Breast epithelium (tissue), 3 donors: ENCODE results near the gene ALK.

Experiments
- POLR2A ChIP-seq: fragments of 450-650 bp; IDR thresholded peaks from one replicate; pipeline ENCODE4 v1.6.1; 2016; ENCODE audit warnings: antibody characterized with exemption, mild to moderate bottlenecking, moderate library complexity
- TF ChIP-seq, protein P1 (sequence below), 3 donors: fragments of 450-650 bp; IDR thresholded peaks; one replicate each; pipeline ENCODE4 v1.5.1; 2016 to 2017; ENCODE audit warnings: antibody characterized with exemption in 3 of 3, mild to moderate bottlenecking in 3 of 3, moderate library complexity in 3 of 3

- no peak for TF ChIP-seq POLR2A
- TF ChIP-seq, protein P1, sequence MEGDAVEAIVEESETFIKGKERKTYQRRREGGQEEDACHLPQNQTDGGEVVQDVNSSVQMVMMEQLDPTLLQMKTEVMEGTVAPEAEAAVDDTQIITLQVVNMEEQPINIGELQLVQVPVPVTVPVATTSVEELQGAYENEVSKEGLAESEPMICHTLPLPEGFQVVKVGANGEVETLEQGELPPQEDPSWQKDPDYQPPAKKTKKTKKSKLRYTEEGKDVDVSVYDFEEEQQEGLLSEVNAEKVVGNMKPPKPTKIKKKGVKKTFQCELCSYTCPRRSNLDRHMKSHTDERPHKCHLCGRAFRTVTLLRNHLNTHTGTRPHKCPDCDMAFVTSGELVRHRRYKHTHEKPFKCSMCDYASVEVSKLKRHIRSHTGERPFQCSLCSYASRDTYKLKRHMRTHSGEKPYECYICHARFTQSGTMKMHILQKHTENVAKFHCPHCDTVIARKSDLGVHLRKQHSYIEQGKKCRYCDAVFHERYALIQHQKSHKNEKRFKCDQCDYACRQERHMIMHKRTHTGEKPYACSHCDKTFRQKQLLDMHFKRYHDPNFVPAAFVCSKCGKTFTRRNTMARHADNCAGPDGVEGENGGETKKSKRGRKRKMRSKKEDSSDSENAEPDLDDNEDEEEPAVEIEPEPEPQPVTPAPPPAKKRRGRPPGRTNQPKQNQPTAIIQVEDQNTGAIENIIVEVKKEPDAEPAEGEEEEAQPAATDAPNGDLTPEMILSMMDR (IDR thresholded peaks at IDR 0.05), result no peak
These were observed 30.2 kb upstream of the ALK start for GRCh38 chr2:29951576-29951975.
